ENCODE data around the gene HUWE1. TPM values are rescaled to one million over a fixed set of nuclear protein-coding genes. Genes with fewer than 3 reads are reported as not detected.

Gene HUWE1
- polyA plus RNA-seq, 2 of the 4 experiments (the other 2 are of a cell fraction) = 55.7 to 120 TPM

GRCh38 chrX:53642337-53642736 is 44.2 kb downstream of the HUWE1 start (continued):
- no peak for TF ChIP-seq CBX2 (IDR thresholded peaks at IDR 0.05; ENCODE audit: borderline replicate concordance, low read depth)

GRCh38 chrX:53639257-53639656 is 47.3 kb downstream of the HUWE1 start:
- FAIRE-seq (no peak), DNase-seq (ENCODE audit: low read depth in 1 of 2, low spot score in 1 of 2) (no peak), ATAC-seq (no peak)
- no peak for TF ChIP-seq FOSL2 (IDR thresholded peaks at IDR 0.05)
- TF ChIP-seq FOSL2 (CRISPR knock-in tag; IDR thresholded peaks at IDR 0.05) = no peak
- no peak for TF ChIP-seq FOSB (CRISPR knock-in tag; IDR thresholded peaks at IDR 0.05)
- TF ChIP-seq EHF (CRISPR knock-in tag; IDR thresholded peaks at IDR 0.05) = no peak
- no peak for TF ChIP-seq JUN (IDR thresholded peaks at IDR 0.05)
- no peaks in the 10 kb centered on the region for H3K4me1 ChIP-seq
- H3K27ac ChIP-seq = no peak overlapping the region
- no peaks in the 10 kb centered on the region for H3K9me3 ChIP-seq
- CTCF ChIA-PET = no interaction called here
- POLR2A ChIA-PET = no interaction called here
- no peak overlapping the region for H3K4me2 ChIP-seq
- H3K4me3 ChIP-seq = no peak overlapping the region

DNA sequence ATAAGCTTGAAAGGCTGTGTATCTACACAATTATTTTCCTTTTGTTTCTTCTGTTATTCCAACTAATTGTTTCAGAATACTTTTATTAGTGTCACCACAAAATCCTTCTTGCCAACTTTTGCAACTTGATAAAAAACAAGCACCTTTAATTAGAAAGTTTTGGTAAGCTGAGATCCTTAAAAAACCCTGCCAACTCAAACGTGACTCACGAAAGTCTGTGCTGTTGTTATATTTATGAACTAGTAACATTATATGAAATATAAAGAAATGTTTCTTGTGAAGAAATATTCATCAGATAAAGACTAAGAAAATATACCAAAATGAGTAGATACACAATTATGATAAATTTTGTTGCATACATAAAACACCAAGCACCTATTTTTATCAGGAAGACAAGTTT is 49.0 kb downstream of the HUWE1 start:
- H3K4me2 ChIP-seq = no peak overlapping the region
- CTCF ChIA-PET = no interaction called here
- ATAC-seq (no peak), DNase-seq (ENCODE audit: low read depth in 1 of 2, low spot score in 1 of 2) (no peak), FAIRE-seq (peak; percentile 86)
- WGBS (ENCODE audit: missing lambda C conversion rate) = 74% methylated on average over 2 of the region's 2 CpGs
- no peak overlapping the region for H3K27ac ChIP-seq
- POLR2A ChIA-PET = no interaction called here
- no peaks in the 10 kb centered on the region for H3K9me3 ChIP-seq
- H3K4me3 ChIP-seq = no peak overlapping the region
- H3K4me1 ChIP-seq = no peaks in the 10 kb centered on the region
- no peak for TF ChIP-seq KDM5A (IDR thresholded peaks at IDR 0.05)
- no peak for TF ChIP-seq POLR2A (IDR thresholded peaks at IDR 0.05; ENCODE audit: low read length)
- no peak for TF ChIP-seq FOXS1 (CRISPR knock-in tag; IDR thresholded peaks at IDR 0.05)
- TF ChIP-seq RNF2 (IDR thresholded peaks at IDR 0.05; ENCODE audit: borderline replicate concordance, low read depth) = no peak
- no peak for TF ChIP-seq ZC3H11A (IDR thresholded peaks at IDR 0.05)
- TF ChIP-seq ELK1 (IDR thresholded peaks at IDR 0.05; ENCODE audit: low read depth, low read length) = no peak
- no peak for TF ChIP-seq HEYL (CRISPR knock-in tag; IDR thresholded peaks at IDR 0.05)
- no peak for TF ChIP-seq PHF8 (IDR thresholded peaks at IDR 0.05; ENCODE audit: borderline replicate concordance, low read depth)

- H3K4me3 ChIP-seq = no peak overlapping the region
- CTCF ChIA-PET = interaction anchor here (0.9 kb wide), 1 partner anchor 14 kb away, joined by 3 read pairs; no protein-coding TSS in a partner anchor
- TF ChIP-seq EP300 (IDR thresholded peaks at IDR 0.05) = no peak
- TF ChIP-seq, protein P1, sequence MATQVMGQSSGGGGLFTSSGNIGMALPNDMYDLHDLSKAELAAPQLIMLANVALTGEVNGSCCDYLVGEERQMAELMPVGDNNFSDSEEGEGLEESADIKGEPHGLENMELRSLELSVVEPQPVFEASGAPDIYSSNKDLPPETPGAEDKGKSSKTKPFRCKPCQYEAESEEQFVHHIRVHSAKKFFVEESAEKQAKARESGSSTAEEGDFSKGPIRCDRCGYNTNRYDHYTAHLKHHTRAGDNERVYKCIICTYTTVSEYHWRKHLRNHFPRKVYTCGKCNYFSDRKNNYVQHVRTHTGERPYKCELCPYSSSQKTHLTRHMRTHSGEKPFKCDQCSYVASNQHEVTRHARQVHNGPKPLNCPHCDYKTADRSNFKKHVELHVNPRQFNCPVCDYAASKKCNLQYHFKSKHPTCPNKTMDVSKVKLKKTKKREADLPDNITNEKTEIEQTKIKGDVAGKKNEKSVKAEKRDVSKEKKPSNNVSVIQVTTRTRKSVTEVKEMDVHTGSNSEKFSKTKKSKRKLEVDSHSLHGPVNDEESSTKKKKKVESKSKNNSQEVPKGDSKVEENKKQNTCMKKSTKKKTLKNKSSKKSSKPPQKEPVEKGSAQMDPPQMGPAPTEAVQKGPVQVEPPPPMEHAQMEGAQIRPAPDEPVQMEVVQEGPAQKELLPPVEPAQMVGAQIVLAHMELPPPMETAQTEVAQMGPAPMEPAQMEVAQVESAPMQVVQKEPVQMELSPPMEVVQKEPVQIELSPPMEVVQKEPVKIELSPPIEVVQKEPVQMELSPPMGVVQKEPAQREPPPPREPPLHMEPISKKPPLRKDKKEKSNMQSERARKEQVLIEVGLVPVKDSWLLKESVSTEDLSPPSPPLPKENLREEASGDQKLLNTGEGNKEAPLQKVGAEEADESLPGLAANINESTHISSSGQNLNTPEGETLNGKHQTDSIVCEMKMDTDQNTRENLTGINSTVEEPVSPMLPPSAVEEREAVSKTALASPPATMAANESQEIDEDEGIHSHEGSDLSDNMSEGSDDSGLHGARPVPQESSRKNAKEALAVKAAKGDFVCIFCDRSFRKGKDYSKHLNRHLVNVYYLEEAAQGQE (IDR thresholded peaks at IDR 0.05) = no peak
- no peak for TF ChIP-seq EHF (CRISPR knock-in tag; IDR thresholded peaks at IDR 0.05)
- no peak for TF ChIP-seq FOSL2 (IDR thresholded peaks at IDR 0.05)
- no peak for TF ChIP-seq FOSL2 (CRISPR knock-in tag; IDR thresholded peaks at IDR 0.05)
- no peak for TF ChIP-seq RCOR1 (IDR thresholded peaks at IDR 0.05; ENCODE audit: low read depth, low read length)
- TF ChIP-seq ZC3H11A (IDR thresholded peaks at IDR 0.05) = no peak
- no peak for TF ChIP-seq HDAC2 (IDR thresholded peaks at IDR 0.05)
- no peak for TF ChIP-seq PBX3 (IDR thresholded peaks at IDR 0.05)
- no peak for TF ChIP-seq POLR2AphosphoS2 (conservative IDR thresholded peaks at IDR 0.05; ENCODE audit: low read length)
- TF ChIP-seq MYC (IDR thresholded peaks at IDR 0.05; ENCODE audit: borderline replicate concordance, low read length) = no peak
- TF ChIP-seq NFE2L2 (conservative IDR thresholded peaks at IDR 0.05; ENCODE audit: low read length) = no peak
- no peak for TF ChIP-seq CBX8 (IDR thresholded peaks at IDR 0.05)
- no peak for TF ChIP-seq FOSB (CRISPR knock-in tag; IDR thresholded peaks at IDR 0.05)
- no peak for TF ChIP-seq KDM5A (IDR thresholded peaks at IDR 0.05)
- TF ChIP-seq FOXS1 (CRISPR knock-in tag; IDR thresholded peaks at IDR 0.05) = no peak
- no peak for TF ChIP-seq RFX5 (IDR thresholded peaks at IDR 0.05)
- DNase-seq (ENCODE audit: low read depth in 1 of 2, low spot score in 1 of 2) (no peak), FAIRE-seq (no peak), ATAC-seq (no peak)
- H3K27ac ChIP-seq = no peak overlapping the region
- no peak overlapping the region for H3K4me2 ChIP-seq
- 94% methylated on average over 2 of the region's 2 CpGs for WGBS (ENCODE audit: missing lambda C conversion rate)
- no peaks in the 10 kb centered on the region for H3K4me1 ChIP-seq
- POLR2A ChIA-PET = interaction anchor here (0.5 kb wide), 1 partner anchor 54 kb away, joined by 3 read pairs; no protein-coding TSS in a partner anchor
- H3K9me3 ChIP-seq = no peaks in the 10 kb centered on the region
These were observed 55.4 kb downstream of the HUWE1 start for GRCh38 chrX:53631156-53631555.
